Measurements from ENCODE around the gene SINHCAF.

SINHCAF gene

GRCh38 chr12:31322801-31323207 lies 3.1 kb downstream of the SINHCAF start:
- Histone ChIP-seq H3K4me3 (ENCODE audit: low read depth, low read length) (peak overlapping the region; percentile 83), H3K9me3 (ENCODE audit: severe bottlenecking) (no peaks in the 10 kb centered on the region), H3K27me3 (ENCODE audit: insufficient read depth, low read depth, severe bottlenecking) (no peaks in the 10 kb centered on the region), H3K27ac (peak overlapping the region; percentile 88), H3K36me3 (peaks cover 16% of the 10 kb centered on the region)
- DNase-seq, result no peak
- no peak for TF ChIP-seq CTCF (IDR thresholded peaks at IDR 0.05; ENCODE audit: low read depth, low read length)

- Histone ChIP-seq H3K4me3 (ENCODE audit: low read depth, low read length) (no peak overlapping the region), H3K27ac (no peak overlapping the region; the same call in 1 of the 2 replicates), H3K36me3 (peaks cover 17% of the 10 kb centered on the region), H3K9me3 (ENCODE audit: severe bottlenecking) (no peaks in the 10 kb centered on the region), H3K27me3 (ENCODE audit: insufficient read depth, low read depth, severe bottlenecking) (no peaks in the 10 kb centered on the region)
- TF ChIP-seq CTCF (IDR thresholded peaks at IDR 0.05; ENCODE audit: low read depth, low read length), result no peak
- no peak for DNase-seq
Measured at GRCh38 chr12:31321897-31322228, 4.1 kb downstream of the SINHCAF start.

GRCh38 chr12:31321186-31321896 lies 4.6 kb downstream of the SINHCAF start:
- H3K27me3 ChIP-seq (ENCODE audit: insufficient read depth, low read depth, severe bottlenecking), result no peaks in the 10 kb centered on the region
- H3K9me3 ChIP-seq (ENCODE audit: severe bottlenecking), result no peaks in the 10 kb centered on the region
- DNase-seq, result no peak
- H3K27ac ChIP-seq, result no peak overlapping the region; the same call in 1 of the 2 replicates
- no peak overlapping the region for H3K4me3 ChIP-seq (ENCODE audit: low read depth, low read length)
- H3K36me3 ChIP-seq, result peaks cover 19% of the 10 kb centered on the region
- no peak for TF ChIP-seq CTCF (IDR thresholded peaks at IDR 0.05; ENCODE audit: low read depth, low read length)

- H3K27ac ChIP-seq, result no peak overlapping the region
- no peak for TF ChIP-seq CTCF (IDR thresholded peaks at IDR 0.05; ENCODE audit: low read depth, low read length)
- no peaks in the 10 kb centered on the region for H3K9me3 ChIP-seq (ENCODE audit: severe bottlenecking)
- peaks cover 9% of the 10 kb centered on the region for H3K36me3 ChIP-seq
- no peak for DNase-seq
- H3K27me3 ChIP-seq (ENCODE audit: insufficient read depth, low read depth, severe bottlenecking), result no peaks in the 10 kb centered on the region
- H3K4me3 ChIP-seq (ENCODE audit: low read depth, low read length), result no peak overlapping the region
Measured at GRCh38 chr12:31318657-31319269, 7.2 kb downstream of the SINHCAF start.

DNA sequence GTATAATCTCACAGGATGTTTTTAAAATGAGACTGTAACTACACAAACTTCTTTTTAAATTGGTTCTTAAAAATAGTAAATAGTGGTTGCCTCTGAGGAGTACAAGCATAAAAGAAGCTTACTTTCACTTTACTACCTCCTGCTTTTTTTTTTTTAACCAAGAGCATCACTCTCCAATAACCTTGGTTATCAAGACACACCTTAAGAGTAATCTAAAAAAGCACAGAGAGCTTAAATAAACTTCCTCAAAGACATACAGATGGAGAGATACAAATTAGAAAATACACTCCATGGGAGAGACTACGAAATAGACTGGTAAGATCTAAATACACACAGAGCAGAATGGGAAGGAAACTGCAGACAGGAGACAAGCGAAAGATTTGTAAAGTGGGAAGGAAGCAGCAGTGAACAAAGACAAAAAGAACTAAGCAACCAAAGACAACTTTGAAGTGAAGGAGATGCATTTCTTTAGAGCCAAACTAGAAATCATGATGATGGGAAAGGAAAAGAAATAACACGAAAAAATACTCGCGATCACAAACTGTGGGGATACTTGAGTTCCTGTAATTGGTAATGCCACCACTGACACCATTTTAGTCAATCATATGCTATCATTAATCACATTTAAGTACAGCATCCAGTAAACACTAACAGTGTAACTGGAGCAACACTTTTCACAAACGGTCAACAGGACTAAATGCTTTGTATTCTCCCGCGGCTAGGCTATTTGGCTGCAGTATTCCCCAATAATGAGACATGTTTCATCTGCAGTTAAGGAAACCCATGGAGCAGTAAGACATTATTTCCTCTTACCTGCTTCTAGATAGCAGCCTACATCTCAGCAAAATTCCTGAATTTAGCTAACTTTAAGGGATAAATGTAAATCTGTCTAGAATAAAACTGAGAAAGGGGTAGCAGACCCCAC lies 8.2 kb downstream of the SINHCAF start:
- no peak for DNase-seq
- Histone ChIP-seq H3K27ac (no peak overlapping the region), H3K4me3 (ENCODE audit: low read depth, low read length) (no peak overlapping the region), H3K9me3 (ENCODE audit: severe bottlenecking) (no peaks in the 10 kb centered on the region), H3K27me3 (ENCODE audit: insufficient read depth, low read depth, severe bottlenecking) (no peaks in the 10 kb centered on the region), H3K36me3 (peaks cover 14% of the 10 kb centered on the region)
- TF ChIP-seq CTCF (IDR thresholded peaks at IDR 0.05; ENCODE audit: low read depth, low read length), result no peak

Measured in WERI-Rb-1 (cell line).